ENCODE measurements around the gene GBGT1.

GRCh38 chr9:133155156-133155555 lies 8.6 kb downstream of the GBGT1 start:
- TF ChIP-seq CTCF (IDR thresholded peaks at IDR 0.05) (no peak), POLR2A (IDR thresholded peaks at IDR 0.05) (no peak), EP300 (IDR thresholded peaks at IDR 0.05) (no peak), POLR2AphosphoS5 (IDR thresholded peaks at IDR 0.05) (no peak)

All from stomach (tissue), 4 donors.